PC-3 (cell line): ENCODE data around the gene ABCG8.

Experiments
- CTCF ChIP-seq: fragments of 300-600 bp; sonication (generic); conservative IDR thresholded peaks from 2 replicates; pipeline ENCODE4 v1.5.1; 2017; ENCODE audit warnings: antibody characterized with exemption, low read depth, mild to moderate bottlenecking, low read length
- EZH2 ChIP-seq: fragments of 300-600 bp; sonication (generic); IDR thresholded peaks from one replicate; pipeline ENCODE4 v1.6.1; 2017; ENCODE audit warnings: antibody characterized with exemption, mild to moderate bottlenecking, low read length; ENCODE audit not compliant: unreplicated experiment
- EZH2phosphoT487 ChIP-seq: fragments of 300-600 bp; sonication (generic); IDR thresholded peaks from 2 replicates; pipeline ENCODE4 v1.6.1; 2018; ENCODE audit warnings: mild to moderate bottlenecking, antibody characterized with exemption, low read length, borderline replicate concordance

GRCh38 chr2:43824512-43824911, 14.3 kb upstream of the ABCG8 start:
- TF ChIP-seq CTCF (no peak), EZH2 (no peak), EZH2phosphoT487 (no peak)
